Uterus (tissue), 2 donors: ENCODE results near the gene RAI1.

Experiments
- POLR2A ChIP-seq, 2 donors: fragments of 450-650 bp; IDR thresholded peaks; one replicate each; pipeline ENCODE4 v1.6.1; 2016; ENCODE audit warnings: antibody characterized with exemption in 2 of 2, mild to moderate bottlenecking in 1 of 2, moderate library complexity in 1 of 2
- TF ChIP-seq, protein P1 (sequence below), 4 experiments: fragments of 200-600 bp in 2 of 4; fragments of 450-650 bp in 2 of 4; sonication (generic) in 2 of 4; IDR thresholded peaks; one replicate each; pipeline ENCODE4 v1.5.1; 2016 to 2019; ENCODE audit warnings: antibody characterized with exemption in 4 of 4, mild to moderate bottlenecking in 2 of 4, moderate library complexity in 1 of 4

DNA sequence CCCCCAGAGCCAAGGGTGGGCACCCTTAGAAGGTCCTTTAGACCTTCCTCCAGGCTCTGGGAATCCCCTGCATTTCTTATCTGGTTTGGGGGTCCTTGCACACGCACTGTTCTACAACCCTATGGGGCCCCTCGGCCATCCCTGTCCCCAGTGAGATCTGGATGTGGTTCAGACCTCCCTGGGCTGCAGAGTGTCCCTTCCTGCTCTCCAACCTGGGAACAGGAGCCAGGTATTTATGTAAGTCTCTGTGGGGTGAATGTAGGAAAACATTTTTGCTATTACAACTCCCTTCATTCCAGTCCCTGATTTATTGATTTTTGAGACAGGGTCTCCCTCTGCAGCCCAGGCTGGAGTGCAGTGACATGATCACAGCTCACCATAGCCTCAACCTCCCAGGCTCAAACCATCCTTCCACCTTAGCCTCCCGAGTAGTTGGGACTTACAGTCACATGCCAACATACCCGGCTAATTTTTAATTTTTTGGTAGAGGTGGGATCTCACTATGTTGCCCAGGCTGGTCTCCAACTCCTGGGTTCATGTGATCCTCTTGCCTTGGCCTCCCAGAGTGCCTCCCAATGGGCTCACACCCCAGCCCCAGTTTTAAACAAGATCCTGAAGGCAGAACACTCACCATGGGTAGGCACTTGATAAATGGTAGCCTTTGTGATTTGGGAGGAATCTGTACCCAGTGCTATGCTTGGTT is 61.6 kb downstream of the RAI1 start:
- TF ChIP-seq, protein P1, sequence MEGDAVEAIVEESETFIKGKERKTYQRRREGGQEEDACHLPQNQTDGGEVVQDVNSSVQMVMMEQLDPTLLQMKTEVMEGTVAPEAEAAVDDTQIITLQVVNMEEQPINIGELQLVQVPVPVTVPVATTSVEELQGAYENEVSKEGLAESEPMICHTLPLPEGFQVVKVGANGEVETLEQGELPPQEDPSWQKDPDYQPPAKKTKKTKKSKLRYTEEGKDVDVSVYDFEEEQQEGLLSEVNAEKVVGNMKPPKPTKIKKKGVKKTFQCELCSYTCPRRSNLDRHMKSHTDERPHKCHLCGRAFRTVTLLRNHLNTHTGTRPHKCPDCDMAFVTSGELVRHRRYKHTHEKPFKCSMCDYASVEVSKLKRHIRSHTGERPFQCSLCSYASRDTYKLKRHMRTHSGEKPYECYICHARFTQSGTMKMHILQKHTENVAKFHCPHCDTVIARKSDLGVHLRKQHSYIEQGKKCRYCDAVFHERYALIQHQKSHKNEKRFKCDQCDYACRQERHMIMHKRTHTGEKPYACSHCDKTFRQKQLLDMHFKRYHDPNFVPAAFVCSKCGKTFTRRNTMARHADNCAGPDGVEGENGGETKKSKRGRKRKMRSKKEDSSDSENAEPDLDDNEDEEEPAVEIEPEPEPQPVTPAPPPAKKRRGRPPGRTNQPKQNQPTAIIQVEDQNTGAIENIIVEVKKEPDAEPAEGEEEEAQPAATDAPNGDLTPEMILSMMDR (IDR thresholded peaks at IDR 0.05): no peak
- no peak for TF ChIP-seq POLR2A (IDR thresholded peaks at IDR 0.05)
